ENCODE measurements around the gene FKBP10. TPM values are rescaled to one million over a fixed set of nuclear protein-coding genes. Genes with fewer than 3 reads are reported as not detected.
"Not testable (repeated sequence)": the region's sequence is repeated elsewhere in the genome, so short reads cannot be mapped to it uniquely, and the experiment has no call there.

The FKBP10 gene, protein sequence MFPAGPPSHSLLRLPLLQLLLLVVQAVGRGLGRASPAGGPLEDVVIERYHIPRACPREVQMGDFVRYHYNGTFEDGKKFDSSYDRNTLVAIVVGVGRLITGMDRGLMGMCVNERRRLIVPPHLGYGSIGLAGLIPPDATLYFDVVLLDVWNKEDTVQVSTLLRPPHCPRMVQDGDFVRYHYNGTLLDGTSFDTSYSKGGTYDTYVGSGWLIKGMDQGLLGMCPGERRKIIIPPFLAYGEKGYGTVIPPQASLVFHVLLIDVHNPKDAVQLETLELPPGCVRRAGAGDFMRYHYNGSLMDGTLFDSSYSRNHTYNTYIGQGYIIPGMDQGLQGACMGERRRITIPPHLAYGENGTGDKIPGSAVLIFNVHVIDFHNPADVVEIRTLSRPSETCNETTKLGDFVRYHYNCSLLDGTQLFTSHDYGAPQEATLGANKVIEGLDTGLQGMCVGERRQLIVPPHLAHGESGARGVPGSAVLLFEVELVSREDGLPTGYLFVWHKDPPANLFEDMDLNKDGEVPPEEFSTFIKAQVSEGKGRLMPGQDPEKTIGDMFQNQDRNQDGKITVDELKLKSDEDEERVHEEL
- 187 and 210 TPM in 2 replicates for polyA plus RNA-seq (2014; cell fraction: cytosol; rRNA removed)
- polyA plus RNA-seq (2014; cell fraction: nucleus; rRNA removed), result 724 and 744 TPM in 2 replicates

- peak; percentile 94 for DNase-seq (ENCODE audit: low spot score)
These were observed at the start of gene FKBP10 for GRCh38 chr17:41812381-41813151. Gene FKBP10 (plus strand): TSS chr17:41813004. CDS start chr17:41813035, 31 bp downstream.

DNA sequence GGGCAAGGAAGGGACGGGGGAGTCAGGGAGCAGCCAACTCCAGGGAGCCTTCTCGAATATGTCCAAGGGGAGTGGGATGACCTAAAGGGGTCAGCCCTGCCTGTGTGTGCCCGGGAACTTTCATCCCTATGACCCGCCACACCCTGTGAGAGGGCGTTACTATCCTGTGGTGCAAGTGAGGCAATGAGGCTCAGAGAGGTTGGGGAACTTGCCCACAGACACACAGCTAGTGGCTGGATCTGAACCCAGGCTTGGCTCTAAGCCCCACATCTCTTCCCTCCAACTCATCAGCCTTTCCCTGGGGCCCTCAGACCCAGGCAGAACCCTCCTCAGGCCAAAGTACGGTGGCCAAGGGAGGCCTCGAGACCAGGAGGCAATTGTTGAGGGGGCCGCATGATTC lies 49.5 kb upstream of the FKBP10 start:
- no peak for DNase-seq (ENCODE audit: low spot score)

- no peak for DNase-seq (ENCODE audit: low spot score)
These were observed 46.7 kb upstream of the FKBP10 start for GRCh38 chr17:41766135-41766534.

GRCh38 chr17:41767324-41768042 lies 45.3 kb upstream of the FKBP10 start:
- no peak for DNase-seq (ENCODE audit: low spot score)

GRCh38 chr17:41768682-41769288 lies 44.0 kb upstream of the FKBP10 start:
- no peak for DNase-seq (ENCODE audit: low spot score)

DNA sequence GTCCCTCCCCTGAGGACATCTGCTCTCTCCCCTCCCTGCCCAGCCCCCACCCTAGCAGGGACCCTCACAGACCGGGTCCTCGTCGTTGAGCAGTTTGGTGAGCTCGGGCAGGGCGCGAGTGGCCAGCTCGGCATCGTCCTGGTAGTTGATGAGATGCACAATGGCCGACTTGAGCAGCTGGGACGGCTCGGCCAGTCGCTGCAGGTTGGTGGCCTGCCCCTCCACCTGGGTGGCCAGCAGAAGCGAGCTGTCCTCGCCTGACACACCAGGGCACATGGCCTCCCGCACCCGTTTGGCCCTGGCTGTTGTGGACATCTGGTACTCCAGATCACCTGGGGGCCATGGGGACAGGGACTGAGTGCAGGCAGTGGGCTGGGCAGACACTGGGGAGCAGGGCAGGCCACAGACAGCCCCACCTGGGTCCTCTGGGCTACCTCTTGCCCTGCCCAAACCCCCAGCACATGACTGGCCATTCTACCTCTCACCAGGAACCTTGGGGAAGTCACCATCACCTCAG lies 43.4 kb upstream of the FKBP10 start:
- no peak for DNase-seq (ENCODE audit: low spot score)

- no peak for DNase-seq (ENCODE audit: low spot score)
These were observed 42.8 kb upstream of the FKBP10 start for GRCh38 chr17:41769985-41770384.

DNA sequence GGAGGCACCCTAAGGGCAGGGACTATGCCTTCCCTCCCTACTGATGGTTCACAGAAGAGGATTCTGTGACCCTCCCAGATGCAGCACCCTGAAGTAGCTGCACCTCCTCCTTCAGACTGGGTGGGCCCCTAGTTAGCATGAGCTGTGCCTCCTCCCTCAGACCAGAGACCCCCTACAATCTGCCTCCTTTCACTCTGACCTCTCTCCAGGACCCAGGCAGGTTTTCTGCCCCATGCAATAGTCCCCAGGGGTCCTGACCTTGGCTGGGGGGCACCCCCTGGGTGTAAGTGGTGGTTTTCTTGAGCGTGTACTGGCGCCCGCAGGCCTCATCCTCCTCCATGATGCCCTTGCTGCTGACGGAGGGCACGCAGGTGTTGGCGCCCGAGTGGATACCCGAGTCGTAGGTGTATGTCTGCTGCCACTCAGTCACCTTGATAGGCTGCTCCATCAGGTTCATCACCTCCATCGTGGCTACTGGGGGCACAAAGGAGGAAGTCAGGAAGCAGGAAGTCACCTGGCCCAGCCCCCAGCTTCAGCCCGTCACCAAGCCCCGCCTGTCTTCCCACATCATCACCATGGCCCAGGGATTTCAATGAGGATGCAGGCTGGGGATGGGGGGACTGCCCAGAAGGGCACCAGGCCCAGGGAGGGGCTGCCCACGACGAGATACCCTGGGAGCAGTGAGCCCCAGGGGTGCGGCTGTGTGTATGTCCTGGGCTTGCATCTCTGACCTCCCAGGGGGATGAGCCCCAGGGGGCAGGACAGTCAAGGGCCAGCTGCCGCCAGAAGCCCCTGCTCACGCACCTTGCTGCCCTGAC lies 41.2 kb upstream of the FKBP10 start:
- no peak for DNase-seq (ENCODE audit: low spot score)

GRCh38 chr17:41772218-41772585 lies 40.6 kb upstream of the FKBP10 start:
- no peak for DNase-seq (ENCODE audit: low spot score)

- no peak for DNase-seq (ENCODE audit: low spot score)
These were observed 40.1 kb upstream of the FKBP10 start for GRCh38 chr17:41772586-41773189.

- peak; percentile 43 for DNase-seq (ENCODE audit: low spot score)
These were observed 39.6 kb upstream of the FKBP10 start for GRCh38 chr17:41773190-41773588.

DNA sequence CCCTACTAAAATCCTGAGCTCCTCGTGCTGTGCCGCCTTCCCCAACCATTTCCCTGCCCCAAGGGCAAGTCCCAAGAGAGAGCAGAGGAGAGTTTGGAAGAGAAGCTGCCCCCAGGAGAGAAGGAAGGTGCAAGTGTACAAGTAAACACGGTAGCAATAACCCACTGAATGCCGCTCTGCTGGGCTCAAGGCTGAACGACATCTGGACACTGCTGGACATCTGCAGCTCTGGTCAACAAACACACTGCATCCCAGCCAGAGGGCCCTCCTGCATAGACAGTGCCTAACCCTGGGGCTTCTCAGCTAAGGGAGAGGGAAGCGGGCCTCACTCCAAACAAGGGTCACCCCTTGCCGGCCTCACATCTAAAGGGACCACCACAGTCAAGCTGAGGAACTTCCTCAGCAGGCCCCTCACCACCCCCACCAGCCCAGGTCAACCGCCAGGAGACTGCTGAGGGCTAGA lies 39.0 kb upstream of the FKBP10 start:
- DNase-seq (ENCODE audit: low spot score), result no peak

- no peak for DNase-seq (ENCODE audit: low spot score)
These were observed 37.2 kb upstream of the FKBP10 start for GRCh38 chr17:41775394-41776226.

DNA sequence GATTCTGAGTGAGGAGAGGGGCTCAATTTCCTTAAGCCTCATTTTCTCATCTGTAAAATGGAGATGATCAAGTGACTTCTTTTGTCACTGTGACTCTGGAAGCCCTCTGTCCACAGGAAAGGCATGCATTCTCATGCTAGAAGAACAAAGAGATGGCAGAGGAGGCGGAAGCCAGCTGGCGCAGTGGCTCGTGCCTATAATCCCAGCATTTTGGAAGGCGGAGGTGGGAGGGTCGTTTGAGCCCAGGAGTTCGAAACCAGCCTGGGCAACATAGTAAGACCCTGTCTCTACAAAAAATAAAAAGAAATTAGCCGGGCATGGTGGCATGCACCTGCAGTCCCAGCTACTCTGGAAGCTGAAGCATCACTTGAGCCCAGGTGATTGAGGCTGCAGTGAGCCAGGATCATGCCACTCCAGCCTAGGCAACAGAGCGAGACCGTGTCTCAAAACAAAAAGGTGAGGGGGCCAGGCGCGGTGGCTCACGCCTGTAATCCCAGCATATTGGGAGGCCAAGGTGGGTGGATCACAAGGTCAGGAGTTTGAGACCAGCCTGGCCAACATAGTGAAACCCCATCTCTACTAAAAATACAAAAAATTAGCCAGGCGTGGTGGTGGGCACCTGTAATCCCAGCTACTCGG lies 36.4 kb upstream of the FKBP10 start:
- not testable (repeated sequence) for DNase-seq (ENCODE audit: low spot score)

- DNase-seq (ENCODE audit: low spot score), result peak; percentile 60
These were observed 35.6 kb upstream of the FKBP10 start for GRCh38 chr17:41777157-41777573.

DNA sequence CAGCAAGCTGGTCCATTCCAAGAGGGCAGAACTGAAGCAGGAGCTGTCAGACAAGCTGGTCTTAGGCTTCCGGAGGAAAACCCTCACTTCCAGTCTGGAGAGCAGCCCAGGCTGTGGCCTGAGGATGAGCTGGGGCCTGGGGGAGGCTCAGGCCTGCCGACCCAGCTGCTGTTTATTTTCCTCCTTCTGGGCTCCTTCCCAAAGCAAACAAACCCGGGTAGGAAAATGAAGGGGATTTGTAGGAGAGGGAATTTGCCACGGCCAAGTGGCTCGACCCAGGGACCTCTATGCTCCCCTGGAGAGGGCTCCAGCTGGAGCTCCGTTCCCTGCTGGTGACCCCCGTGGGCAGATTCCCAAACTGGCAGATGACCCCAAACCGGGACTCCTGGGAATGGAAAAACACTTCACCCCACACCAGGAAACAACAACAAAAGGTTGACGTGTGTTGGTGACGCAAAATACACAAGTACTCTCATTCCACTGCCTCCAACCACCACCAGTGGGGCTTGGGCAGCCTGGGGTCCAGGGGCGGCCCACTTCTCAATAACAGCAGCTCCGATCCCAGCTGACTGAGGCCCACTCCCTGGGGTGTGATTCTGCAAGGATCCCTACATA lies 35.1 kb upstream of the FKBP10 start:
- DNase-seq (ENCODE audit: low spot score), result no peak

DNA sequence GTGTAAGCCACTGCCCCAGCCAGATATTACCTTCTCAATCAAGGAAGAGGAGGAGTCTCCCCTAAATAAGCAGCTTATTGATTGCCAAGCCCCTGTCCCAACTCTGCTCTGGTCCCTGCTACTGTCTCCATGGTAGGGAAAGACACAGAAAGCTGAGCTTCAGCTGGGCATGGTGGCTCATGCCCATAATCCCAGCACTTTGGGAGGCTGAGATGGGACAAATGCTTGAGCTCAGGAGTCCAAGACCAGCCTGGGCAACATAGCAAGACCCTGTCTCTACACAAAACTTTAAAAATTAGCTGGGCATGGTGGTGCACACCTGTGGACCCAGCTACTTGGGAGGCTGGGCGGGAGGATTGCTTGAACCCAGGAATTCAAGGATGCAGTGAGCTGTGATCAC lies 32.9 kb upstream of the FKBP10 start:
- no peak for DNase-seq (ENCODE audit: low spot score)
